ENCODE measurements around the gene FAM241A.
"Not testable (repeated sequence)": the region's sequence is repeated elsewhere in the genome, so short reads cannot be mapped to it uniquely, and the experiment has no call there.

The FAM241A gene

GRCh38 chr4:112176596-112176995, 31.3 kb downstream of the FAM241A start:
- no peak for DNase-seq

- not testable (repeated sequence) for DNase-seq
These were observed 33.5 kb downstream of the FAM241A start for GRCh38 chr4:112178741-112179140.

- DNase-seq: no peak
These were observed 36.2 kb downstream of the FAM241A start for GRCh38 chr4:112181358-112182000.

DNA sequence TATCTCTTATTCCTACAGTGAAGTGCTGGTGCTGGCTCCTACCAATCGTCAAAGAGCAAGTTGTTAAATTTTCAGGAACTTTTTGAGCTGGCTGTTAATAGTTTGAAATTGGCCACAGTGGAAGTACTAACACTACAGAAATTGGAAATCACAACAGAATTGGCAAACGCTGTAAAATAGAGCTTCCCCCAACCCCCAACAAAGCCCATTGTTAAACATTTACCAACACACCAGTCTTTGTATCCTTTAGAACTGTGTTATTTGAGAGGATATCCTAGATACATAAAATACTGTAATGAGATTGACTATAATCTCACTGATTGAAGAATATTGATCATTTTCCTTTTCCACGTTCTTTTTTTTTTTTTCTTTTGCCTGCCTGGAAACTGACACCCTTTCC, 37.4 kb downstream of the FAM241A start:
- DNase-seq: no peak

DNA sequence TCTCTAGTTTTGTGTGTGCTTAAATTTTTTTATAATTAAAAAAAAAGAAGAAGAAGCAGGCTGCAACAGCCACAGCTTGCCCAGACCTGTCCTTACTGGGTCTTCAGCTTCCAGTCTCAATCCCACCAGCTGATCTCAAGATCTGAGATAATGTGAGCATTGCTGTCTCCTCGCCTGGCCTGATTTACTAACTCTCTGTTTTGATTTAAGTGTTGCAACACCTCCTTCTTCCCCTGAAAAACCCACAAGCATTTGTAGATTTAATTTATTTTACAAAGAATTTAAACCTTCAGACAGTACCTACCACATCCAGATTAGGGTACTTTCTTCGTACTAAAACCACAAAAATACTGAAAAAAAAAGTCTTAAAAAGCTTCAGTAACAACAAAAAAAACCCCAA, 38.0 kb downstream of the FAM241A start:
- no peak for DNase-seq

DNA sequence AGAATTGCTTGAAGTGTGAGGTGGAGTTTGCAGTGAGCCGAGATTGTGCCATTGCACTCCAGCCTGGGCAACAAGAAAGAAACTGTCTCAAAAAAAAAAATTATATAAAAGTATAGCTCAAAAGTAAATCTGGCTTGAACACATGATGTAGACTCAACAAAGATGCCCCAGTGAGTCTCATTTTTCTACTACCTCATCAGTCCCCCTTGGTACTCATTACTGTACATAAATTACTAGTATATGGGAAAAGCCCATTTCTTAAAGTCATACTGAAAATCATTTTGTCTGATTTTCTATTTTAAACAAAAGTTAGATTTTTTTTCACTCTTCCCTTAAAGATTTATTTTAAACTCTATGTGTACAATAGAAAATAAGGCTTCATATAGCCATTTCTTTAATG, 39.2 kb downstream of the FAM241A start:
- DNase-seq: no peak

DNA sequence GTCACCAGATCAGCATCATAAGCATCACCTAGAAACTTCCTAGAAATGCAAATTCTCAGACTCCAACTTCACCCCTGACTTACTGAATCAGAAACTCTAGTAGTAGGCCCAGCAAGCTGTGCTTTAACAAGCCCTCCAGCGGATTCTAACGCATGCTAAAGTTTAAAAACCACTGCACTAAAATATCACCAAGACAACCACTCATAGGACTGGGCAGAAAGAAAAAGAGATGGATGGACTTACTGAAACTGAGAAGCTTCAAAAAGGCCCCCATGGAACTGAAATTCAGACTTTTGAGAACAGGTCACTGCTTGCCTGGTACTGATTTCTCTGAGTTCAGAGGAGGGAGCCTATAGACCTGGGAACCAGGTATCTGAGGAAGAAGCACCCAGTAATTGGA, 40.1 kb downstream of the FAM241A start:
- DNase-seq: no peak

DNA sequence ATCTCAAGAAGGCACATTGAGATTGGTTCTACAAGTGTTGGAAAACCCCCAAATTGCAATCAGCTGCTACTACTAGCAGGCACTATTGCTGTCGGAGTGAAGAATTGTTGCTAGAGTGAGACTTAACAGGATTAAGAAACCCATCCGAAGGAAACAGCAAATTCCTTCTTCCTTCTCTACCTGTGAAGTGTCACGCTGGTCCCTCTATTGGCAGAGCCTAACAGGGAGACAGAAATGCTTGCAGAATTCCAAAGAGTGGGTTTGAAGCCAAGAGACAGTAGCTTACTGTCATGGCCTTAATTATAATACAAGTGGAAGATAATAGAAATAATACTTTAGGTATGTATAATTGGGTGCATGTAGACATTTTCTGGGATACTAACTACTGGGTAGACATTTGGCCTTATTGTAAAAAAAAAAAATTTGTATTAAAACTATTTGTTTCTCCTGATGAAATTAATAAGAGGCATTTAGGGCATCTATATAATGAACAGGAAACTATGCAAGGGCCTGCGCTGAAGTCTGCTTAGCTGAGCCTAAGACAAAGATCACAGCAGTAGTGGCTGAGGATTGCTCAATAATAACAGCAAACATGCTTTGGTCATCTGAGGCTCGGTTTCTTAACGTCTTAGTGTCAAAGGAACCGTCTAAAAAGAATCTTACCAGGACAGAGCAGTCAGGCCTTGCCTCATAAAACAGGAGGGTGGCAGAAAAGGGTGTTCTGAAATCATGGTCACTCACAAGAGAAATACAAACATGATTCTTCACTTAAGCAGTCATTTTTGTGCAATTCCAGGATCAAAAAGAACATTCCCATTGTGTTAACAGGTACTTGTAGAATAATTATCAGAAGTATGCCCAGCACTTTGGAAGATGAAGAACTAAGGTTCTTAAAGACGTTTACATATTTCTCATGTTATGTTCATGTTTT, 40.8 kb downstream of the FAM241A start:
- DNase-seq: no peak

DNA sequence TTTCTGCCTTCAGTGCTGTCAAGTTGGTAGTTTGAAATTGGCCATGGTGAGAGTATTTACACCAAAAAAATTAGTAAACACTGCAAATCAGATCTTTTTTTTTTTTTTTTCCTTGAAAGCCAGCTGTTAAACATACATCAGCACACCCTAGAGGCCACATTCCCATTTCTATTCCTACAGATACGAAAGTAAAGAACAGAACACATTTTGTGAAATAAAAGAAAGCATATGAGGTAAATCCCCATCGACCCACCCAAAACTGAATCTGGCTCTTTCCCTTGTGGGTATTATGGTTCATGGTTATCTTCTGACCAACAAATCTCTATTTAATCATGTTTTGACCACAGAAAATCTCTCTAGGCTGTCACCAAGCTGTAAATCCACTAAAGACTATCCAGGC, 44.5 kb downstream of the FAM241A start:
- DNase-seq: no peak

DNA sequence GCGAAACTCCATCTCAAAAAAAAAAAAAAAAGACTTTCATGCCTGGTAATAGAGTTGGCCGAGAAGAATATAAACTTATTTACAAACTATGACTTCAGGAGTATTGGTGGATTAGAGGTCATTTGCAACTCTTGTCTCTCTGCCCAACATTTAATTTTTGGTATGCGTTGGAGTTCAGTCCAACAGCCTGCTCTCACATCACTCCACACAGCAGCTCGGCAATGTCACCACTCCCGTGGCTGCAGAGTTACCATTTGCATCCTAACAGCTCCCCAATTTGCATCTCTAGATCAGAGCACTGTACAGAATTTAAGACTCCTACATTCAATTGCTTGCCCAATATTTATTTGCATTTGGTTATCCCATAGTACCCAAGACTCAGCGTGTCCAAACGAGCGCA, 45.4 kb downstream of the FAM241A start:
- DNase-seq: no peak

GRCh38 chr4:112196461-112196860, 51.2 kb downstream of the FAM241A start:
- DNase-seq: no peak

- no peak for DNase-seq
These were observed 53.8 kb downstream of the FAM241A start for GRCh38 chr4:112199041-112199440.

DNA sequence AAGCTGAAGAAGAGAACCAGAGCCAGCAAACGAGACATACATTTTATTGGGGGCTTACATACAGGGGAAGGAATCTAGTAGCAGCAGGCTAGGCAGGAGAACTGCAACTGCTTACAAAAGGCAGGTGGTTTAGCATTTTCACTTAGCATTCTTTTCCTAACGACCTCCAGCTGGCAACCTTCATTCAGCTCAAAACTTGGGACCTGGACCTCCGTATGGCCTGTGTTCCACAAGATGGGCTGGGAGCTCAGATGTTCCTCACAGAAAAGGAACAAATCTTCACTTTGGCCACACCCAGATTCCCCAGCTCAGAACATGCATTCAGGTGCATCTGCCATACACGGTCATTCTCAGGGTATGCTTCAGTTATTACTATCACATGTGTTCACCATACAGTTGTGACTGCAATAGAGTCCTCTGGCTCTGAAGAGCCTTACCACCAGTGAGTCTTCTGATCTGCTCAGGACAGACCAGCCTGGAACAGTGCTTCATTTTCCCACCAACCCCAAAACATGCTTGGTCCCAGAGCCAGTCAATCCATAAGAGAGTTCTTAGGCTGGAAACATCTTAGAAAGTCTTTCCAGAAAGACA, 56.8 kb downstream of the FAM241A start:
- DNase-seq: no peak

DNA sequence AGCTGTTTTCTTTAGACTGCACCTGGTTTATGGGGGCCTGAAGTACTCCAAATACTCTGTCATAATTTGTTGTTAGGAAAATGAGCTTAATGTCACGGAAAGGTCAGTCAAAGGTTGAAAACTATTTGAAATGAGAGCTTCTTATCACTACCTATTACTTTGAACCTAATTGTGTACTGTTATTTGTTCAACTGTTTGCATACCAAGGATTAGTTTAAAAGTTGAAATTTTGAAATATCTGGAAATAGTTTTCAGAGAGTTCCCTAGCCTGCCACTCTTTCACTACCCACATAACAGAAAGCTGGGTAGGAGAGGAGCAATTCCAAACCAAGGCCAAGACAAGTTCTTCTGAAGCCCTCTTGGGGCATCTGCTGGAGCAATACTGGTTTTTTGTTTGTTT, 58.3 kb downstream of the FAM241A start:
- no peak for DNase-seq

DNA sequence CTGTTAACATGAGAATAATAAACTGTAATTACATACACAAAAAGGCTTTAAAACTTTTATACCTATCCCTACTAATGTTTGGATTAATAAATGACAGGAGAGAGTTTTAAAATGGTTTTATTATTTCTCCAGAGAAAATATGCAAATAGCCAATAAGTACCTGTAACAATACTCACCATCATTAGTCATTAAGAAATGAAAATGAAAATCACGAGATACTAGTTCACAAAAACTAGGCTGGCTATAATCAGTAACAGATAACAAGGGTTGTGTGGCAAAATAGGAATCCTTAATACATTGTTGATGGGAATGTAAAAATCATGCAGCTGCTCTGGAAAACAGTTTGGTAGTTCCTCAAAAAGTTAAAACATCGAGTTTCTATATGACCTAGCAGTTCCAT, 61.2 kb downstream of the FAM241A start:
- DNase-seq: no peak

- not testable (repeated sequence) for DNase-seq
These were observed 63.2 kb downstream of the FAM241A start for GRCh38 chr4:112208137-112209095.

DNA sequence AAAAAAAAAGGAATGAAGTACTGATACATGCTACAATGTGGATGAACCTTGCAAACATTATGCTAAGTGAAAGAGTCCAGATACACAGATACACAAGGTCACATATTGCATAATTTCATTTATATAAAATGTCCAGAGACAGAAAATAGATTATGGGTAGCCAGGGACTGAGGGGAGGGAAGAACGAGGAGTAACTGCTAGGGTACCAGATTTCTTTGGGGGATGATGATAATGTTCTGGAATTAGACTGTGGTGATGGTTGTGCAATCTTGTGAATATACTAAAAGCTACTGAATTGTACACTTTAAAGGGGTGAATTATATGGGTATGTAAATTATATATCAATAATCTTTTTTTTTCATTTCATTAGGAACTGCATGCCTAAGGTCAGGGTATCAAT, 65.5 kb downstream of the FAM241A start:
- DNase-seq: no peak

GRCh38 chr4:112213091-112213490, 67.8 kb downstream of the FAM241A start:
- DNase-seq: no peak

DNA sequence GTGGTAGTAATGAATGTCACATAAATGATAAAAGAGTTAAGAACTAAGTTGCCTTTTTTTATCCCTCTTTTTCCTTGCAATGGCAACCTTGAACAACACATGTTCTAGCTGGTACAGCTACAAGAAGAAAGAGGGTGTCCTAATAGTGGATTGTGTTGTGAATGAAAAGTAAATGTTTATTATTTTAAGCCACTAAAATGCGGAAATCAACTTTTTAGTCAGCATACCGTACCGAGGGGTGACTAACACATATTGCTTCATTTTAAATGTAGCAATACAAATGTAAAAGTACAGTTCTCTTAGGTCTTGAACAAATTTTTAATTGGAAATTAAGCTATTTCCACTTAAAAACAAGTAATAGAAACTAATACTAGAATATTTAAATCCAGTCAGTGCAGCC, 68.6 kb downstream of the FAM241A start:
- DNase-seq: no peak

DNA sequence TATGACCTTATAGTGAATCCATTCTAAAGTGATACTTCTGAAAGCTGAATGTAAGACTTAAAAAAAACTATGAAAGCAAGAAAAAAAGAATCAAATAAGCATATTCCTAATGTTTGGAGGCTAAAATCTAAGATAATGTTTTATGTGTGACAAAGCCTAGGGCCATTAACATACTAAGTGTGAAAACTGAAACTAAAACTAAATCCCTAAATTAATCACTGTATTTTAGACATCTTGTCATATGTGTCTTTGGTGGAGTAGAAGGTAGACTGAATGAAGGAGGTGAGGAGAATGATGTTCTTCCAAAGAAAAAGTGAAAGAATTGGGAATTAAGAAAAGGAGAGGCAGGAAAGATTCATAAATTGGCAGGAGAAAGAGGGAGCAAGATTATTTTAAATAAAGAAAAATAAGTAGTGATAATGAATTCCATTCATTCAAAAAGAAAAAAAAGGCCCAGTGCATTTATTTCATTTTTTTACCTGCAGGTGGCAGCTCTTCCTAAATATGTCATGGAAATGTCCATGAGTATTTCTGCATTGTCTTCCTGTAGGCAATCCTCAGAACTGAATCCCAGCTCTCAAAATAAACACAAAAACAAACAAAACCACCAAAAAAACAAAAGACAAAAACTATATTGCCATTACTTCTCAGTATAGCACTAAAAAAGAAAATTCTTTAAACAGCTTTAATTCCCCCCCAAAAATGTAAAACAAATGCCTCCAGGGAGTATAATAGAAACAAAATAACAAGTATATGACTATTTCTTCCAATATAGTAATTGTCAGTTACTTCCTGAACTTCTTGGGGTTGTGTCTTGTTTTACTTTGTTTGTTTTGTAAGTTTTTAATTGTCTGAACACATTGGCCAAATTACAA, 69.4 kb downstream of the FAM241A start:
- DNase-seq: peak in 1 of 2 experiments; percentile 2

GRCh38 chr4:112219826-112220366, 74.6 kb downstream of the FAM241A start:
- no peak for DNase-seq
